Calu3 (cell line): ENCODE data around the gene FSCN2. TPM values are rescaled to one million over a fixed set of nuclear protein-coding genes. Genes with fewer than 3 reads are reported as not detected.

Experiments used
- BruUV-seq: library from RNA; stranded (reverse); fragments of 400-500 nt; replicated peaks from 2 replicates; lab custom pipeline; 2021; lab: Mats Ljungman, UMichigan
- CTCF ChIA-PET: fragments of 300-600 bp; sonication (Branson Sonifier 250); formaldehyde crosslinking; loops from one replicate; lab custom pipeline; 2022; ENCODE audit warnings: antibody characterized with exemption; lab: Charles Lee
- DNase-seq: peaks from one replicate; pipeline ENCODE4 v3.0.0; 2022
- H3K27ac Mint-ChIP-seq: one replicate; pipeline ENCODE4 v1.8.0; 2022; ENCODE audit warnings: mixed read lengths; ENCODE audit not compliant: unreplicated experiment
- H3K27me3 Mint-ChIP-seq: one replicate; pipeline ENCODE4 v1.8.0; 2022; ENCODE audit warnings: mixed read lengths; ENCODE audit not compliant: unreplicated experiment
- H3K36me3 Mint-ChIP-seq: one replicate; pipeline ENCODE4 v1.8.0; 2022; ENCODE audit warnings: mild to moderate bottlenecking, moderate library complexity, mixed read lengths; ENCODE audit not compliant: insufficient read depth, unreplicated experiment
- H3K4me1 Mint-ChIP-seq: one replicate; pipeline ENCODE4 v1.8.0; 2022; ENCODE audit warnings: mild to moderate bottlenecking, low read depth, mixed read lengths; ENCODE audit not compliant: unreplicated experiment
- H3K4me3 Mint-ChIP-seq: one replicate; pipeline ENCODE4 v1.8.0; 2022; ENCODE audit warnings: mild to moderate bottlenecking, low read depth, moderate library complexity, mixed read lengths; ENCODE audit not compliant: unreplicated experiment
- H3K9me3 Mint-ChIP-seq: one replicate; pipeline ENCODE4 v1.8.0; 2022; ENCODE audit warnings: low read depth, mixed read lengths; ENCODE audit not compliant: unreplicated experiment
- CTCF ChIP-seq: fragments of 200-600 bp; IDR thresholded peaks from one replicate; pipeline ENCODE4 v1.8.0; 2022; ENCODE audit warnings: antibody characterized with exemption; ENCODE audit not compliant: unreplicated experiment
- intact Hi-C: fragments of 100-400 bp; cut with micrococcal nuclease; formaldehyde crosslinking; loops from one replicate; pipeline ENCODE4 v1.10.0; 2022; ENCODE audit not compliant: unreplicated experiment
- total RNA-seq: library from RNA; stranded (reverse); gene quantifications from 2 replicates; pipeline ENCODE4 v1.2.3, GENCODE V29; 2022

The FSCN2 gene
- total RNA-seq, 1 experiment from 2014 or later = 5.5 TPM

GRCh38 chr17:81492706-81493105, 35.5 kb upstream of the FSCN2 start:
- CTCF ChIA-PET = interaction anchor here (0.6 kb wide), 1 partner anchor 8 kb away, joined by 3 read pairs; no protein-coding TSS in a partner anchor
- DNase-seq = no peak
- intact Hi-C loops = no loop called here
- Mint-ChIP-seq H3K4me3 (no peak overlapping the region), H3K36me3 (peaks cover 8% of the 10 kb centered on the region), H3K27me3 (peaks cover 46% of the 10 kb centered on the region), H3K9me3 (no peaks in the 10 kb centered on the region), H3K4me1 (peaks cover 9% of the 10 kb centered on the region), H3K27ac (no peak overlapping the region)
- BruUV-seq = no TSS peak
- no peak for TF ChIP-seq CTCF

- TF ChIP-seq CTCF = no peak
- Mint-ChIP-seq H3K9me3 (no peaks in the 10 kb centered on the region), H3K27me3 (peaks cover 46% of the 10 kb centered on the region), H3K36me3 (peaks cover 8% of the 10 kb centered on the region), H3K4me3 (no peak overlapping the region), H3K4me1 (peaks cover 9% of the 10 kb centered on the region), H3K27ac (no peak overlapping the region)
- intact Hi-C loops = no loop called here
- CTCF ChIA-PET = no interaction called here
- DNase-seq = no peak
- no TSS peak for BruUV-seq
Observed at GRCh38 chr17:81493198-81494038, 34.8 kb upstream of the FSCN2 start.

GRCh38 chr17:81494626-81495377, 33.4 kb upstream of the FSCN2 start:
- Mint-ChIP-seq H3K27me3 (peaks cover 43% of the 10 kb centered on the region), H3K4me3 (peak overlapping the region; percentile 31), H3K27ac (peak overlapping the region; percentile 29), H3K4me1 (peaks cover 9% of the 10 kb centered on the region), H3K36me3 (peaks cover 11% of the 10 kb centered on the region), H3K9me3 (no peaks in the 10 kb centered on the region)
- CTCF ChIA-PET = no interaction called here
- DNase-seq = peak; percentile 37
- no peak for TF ChIP-seq CTCF
- intact Hi-C loops = no loop called here
- BruUV-seq = no TSS peak

- intact Hi-C loops = no loop called here
- CTCF ChIA-PET = interaction anchor here (0.7 kb wide), 2 partner anchors 208 to 268 kb away, joined by 4 to 7 read pairs; no protein-coding TSS in a partner anchor
- TF ChIP-seq CTCF = no peak
- no peak overlapping the region for H3K27ac Mint-ChIP-seq
- peaks cover 9% of the 10 kb centered on the region for H3K4me1 Mint-ChIP-seq
- no peak overlapping the region for H3K4me3 Mint-ChIP-seq
- DNase-seq = no peak
- peaks cover 11% of the 10 kb centered on the region for H3K27me3 Mint-ChIP-seq
- peaks cover 18% of the 10 kb centered on the region for H3K36me3 Mint-ChIP-seq
- no TSS peak for BruUV-seq
- no peaks in the 10 kb centered on the region for H3K9me3 Mint-ChIP-seq
Observed at GRCh38 chr17:81498953-81499600, 29.1 kb upstream of the FSCN2 start.
